ENCODE data around the gene PNMT.
A peak's percentile ranks its signal among the peaks of the same experiment; 100 is the strongest.

Gene PNMT

GRCh38 chr17:39667945-39668924 lies at the start of gene PNMT:
Gene PNMT (plus strand): TSS chr17:39668453. CDS start chr17:39668476, 23 bp downstream.
- DNase-seq (ENCODE audit: low read depth in 4 of 4, low spot score in 1 of 4): peak; percentile 35 to 71 (median 55)

- DNase-seq (ENCODE audit: low read depth in 4 of 4, low spot score in 1 of 4): no peak
These were observed 49.1 kb upstream of the PNMT start for GRCh38 chr17:39618956-39619785.

- DNase-seq (ENCODE audit: low read depth in 4 of 4, low spot score in 1 of 4): no peak
These were observed 48.5 kb upstream of the PNMT start for GRCh38 chr17:39619786-39620101.

GRCh38 chr17:39621523-39622379 lies 46.5 kb upstream of the PNMT start:
- peak; percentile 73 to 89 (median 76) for DNase-seq (ENCODE audit: low read depth in 4 of 4, low spot score in 1 of 4)

GRCh38 chr17:39622380-39623006 lies 45.8 kb upstream of the PNMT start:
- DNase-seq (ENCODE audit: low read depth in 4 of 4, low spot score in 1 of 4): no peak

- DNase-seq (ENCODE audit: low read depth in 4 of 4, low spot score in 1 of 4): peak; percentile 71 to 87 (median 78)
These were observed 44.8 kb upstream of the PNMT start for GRCh38 chr17:39623356-39623950.

- DNase-seq (ENCODE audit: low read depth in 4 of 4, low spot score in 1 of 4): no peak
These were observed 43.9 kb upstream of the PNMT start for GRCh38 chr17:39624313-39624712.

GRCh38 chr17:39625198-39625785 lies 43.0 kb upstream of the PNMT start:
- DNase-seq (ENCODE audit: low read depth in 4 of 4, low spot score in 1 of 4): no peak

GRCh38 chr17:39626171-39627046 lies 41.8 kb upstream of the PNMT start, which contains the start of gene PPP1R1B:
Gene PPP1R1B (plus strand): TSS chr17:39626952. CDS start chr17:39627393, 441 bp downstream.
- no peak for DNase-seq (ENCODE audit: low read depth in 4 of 4, low spot score in 1 of 4)

- no peak for DNase-seq (ENCODE audit: low read depth in 4 of 4, low spot score in 1 of 4)
These were observed 41.1 kb upstream of the PNMT start for GRCh38 chr17:39627047-39627711.

GRCh38 chr17:39627712-39628516 lies 40.3 kb upstream of the PNMT start:
- no peak for DNase-seq (ENCODE audit: low read depth in 4 of 4, low spot score in 1 of 4)

- no peak for DNase-seq (ENCODE audit: low read depth in 4 of 4, low spot score in 1 of 4)
These were observed 39.4 kb upstream of the PNMT start for GRCh38 chr17:39628655-39629493.

GRCh38 chr17:39629494-39629880 lies 38.8 kb upstream of the PNMT start:
- DNase-seq (ENCODE audit: low read depth in 4 of 4, low spot score in 1 of 4): no peak

- DNase-seq (ENCODE audit: low read depth in 4 of 4, low spot score in 1 of 4): no peak
These were observed 38.4 kb upstream of the PNMT start for GRCh38 chr17:39629898-39630297.

GRCh38 chr17:39631403-39631802 lies 36.9 kb upstream of the PNMT start:
- no peak for DNase-seq (ENCODE audit: low read depth in 4 of 4, low spot score in 1 of 4)

GRCh38 chr17:39632153-39632941 lies 35.9 kb upstream of the PNMT start:
- DNase-seq (ENCODE audit: low read depth in 4 of 4, low spot score in 1 of 4): no peak

Measured in stimulated activated CD4-positive, alpha-beta T cell treated with anti-CD3 and anti-CD28 coated beads, Interleukin-1b, Interleukin-23, amount 100 ng/mL, for 24 hours (primary cell).